HepG2 (cell line): Measurements from ENCODE around the gene SGSH.

ENCODE experiments used
- CHD2 ChIP-seq: IDR thresholded peaks from 2 replicates; pipeline ENCODE4 v1.6.1; 2011; ENCODE audit warnings: low read depth, low read length, improper control_type of control experiment
- PHF5A ChIP-seq: IDR thresholded peaks from one replicate; pipeline ENCODE4 v1.6.1; 2018; ENCODE audit warnings: low read depth, missing genetic modification reagents; ENCODE audit not compliant: unreplicated experiment
- ZNF543 ChIP-seq: sonication (generic); formaldehyde crosslinking; IDR thresholded peaks from 2 replicates; pipeline ENCODE4 v1.4.0; 2020; ENCODE audit warnings: mild to moderate bottlenecking, missing genetic modification reagents
- TF ChIP-seq, protein P1 (sequence below): sonication (generic); formaldehyde crosslinking; IDR thresholded peaks from 2 replicates; pipeline ENCODE4 v1.8.1; 2023; ENCODE audit warnings: missing genetic modification reagents, inconsistent platforms, borderline replicate concordance
- TF ChIP-seq, protein P2 (sequence below): sonication (generic); formaldehyde crosslinking; IDR thresholded peaks from 2 replicates; pipeline ENCODE4; 2020; ENCODE audit warnings: missing genetic modification reagents, mild to moderate bottlenecking, borderline replicate concordance

DNA sequence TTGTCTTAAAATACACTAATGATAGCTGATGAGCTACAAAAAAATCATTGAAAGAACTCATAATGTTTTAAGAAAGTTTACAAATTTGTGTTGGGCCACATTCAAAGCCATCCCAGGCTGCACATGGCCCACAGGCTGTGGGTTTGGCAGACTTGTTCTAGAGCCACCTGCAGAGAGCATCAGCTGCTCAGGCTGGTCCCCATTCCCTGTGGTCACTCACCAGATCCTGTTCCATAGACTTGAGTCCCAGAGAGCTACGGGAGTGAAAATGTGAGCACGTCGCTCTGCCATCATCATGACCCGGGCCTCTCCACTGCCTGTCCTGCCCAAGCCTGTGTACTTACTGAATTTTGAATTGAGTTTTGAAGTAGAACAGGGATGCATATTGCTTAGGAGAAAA lies 7.0 kb upstream of the SGSH start:
- TF ChIP-seq CHD2 (no peak), ZNF543 (CRISPR knock-in tag) (no peak), PHF5A (CRISPR knock-in tag) (no peak)
- TF ChIP-seq, protein P1, sequence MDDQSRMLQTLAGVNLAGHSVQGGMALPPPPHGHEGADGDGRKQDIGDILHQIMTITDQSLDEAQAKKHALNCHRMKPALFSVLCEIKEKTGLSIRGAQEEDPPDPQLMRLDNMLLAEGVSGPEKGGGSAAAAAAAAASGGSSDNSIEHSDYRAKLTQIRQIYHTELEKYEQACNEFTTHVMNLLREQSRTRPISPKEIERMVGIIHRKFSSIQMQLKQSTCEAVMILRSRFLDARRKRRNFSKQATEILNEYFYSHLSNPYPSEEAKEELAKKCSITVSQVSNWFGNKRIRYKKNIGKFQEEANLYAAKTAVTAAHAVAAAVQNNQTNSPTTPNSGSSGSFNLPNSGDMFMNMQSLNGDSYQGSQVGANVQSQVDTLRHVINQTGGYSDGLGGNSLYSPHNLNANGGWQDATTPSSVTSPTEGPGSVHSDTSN (CRISPR knock-in tag), result no peak
- TF ChIP-seq, protein P2, sequence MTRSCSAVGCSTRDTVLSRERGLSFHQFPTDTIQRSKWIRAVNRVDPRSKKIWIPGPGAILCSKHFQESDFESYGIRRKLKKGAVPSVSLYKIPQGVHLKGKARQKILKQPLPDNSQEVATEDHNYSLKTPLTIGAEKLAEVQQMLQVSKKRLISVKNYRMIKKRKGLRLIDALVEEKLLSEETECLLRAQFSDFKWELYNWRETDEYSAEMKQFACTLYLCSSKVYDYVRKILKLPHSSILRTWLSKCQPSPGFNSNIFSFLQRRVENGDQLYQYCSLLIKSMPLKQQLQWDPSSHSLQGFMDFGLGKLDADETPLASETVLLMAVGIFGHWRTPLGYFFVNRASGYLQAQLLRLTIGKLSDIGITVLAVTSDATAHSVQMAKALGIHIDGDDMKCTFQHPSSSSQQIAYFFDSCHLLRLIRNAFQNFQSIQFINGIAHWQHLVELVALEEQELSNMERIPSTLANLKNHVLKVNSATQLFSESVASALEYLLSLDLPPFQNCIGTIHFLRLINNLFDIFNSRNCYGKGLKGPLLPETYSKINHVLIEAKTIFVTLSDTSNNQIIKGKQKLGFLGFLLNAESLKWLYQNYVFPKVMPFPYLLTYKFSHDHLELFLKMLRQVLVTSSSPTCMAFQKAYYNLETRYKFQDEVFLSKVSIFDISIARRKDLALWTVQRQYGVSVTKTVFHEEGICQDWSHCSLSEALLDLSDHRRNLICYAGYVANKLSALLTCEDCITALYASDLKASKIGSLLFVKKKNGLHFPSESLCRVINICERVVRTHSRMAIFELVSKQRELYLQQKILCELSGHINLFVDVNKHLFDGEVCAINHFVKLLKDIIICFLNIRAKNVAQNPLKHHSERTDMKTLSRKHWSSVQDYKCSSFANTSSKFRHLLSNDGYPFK, result no peak
